ENCODE data around the gene GRIN3B. TPM values are rescaled to one million over a fixed set of nuclear protein-coding genes. Genes with fewer than 3 reads are reported as not detected.

Gene GRIN3B
- polyA plus RNA-seq, 1 of the 3 experiments (the other 2 are of a cell fraction), result 1.5 TPM

GRCh38 chr19:1049800-1050199, 49.6 kb downstream of the GRIN3B start:
- Histone ChIP-seq H3K9ac (no peak overlapping the region), H3K4me1 (ENCODE audit: control insufficient read depth in 1 of 2, insufficient read depth in 2 of 2, low read depth in 1 of 2, low read length in 1 of 2) (no peaks in the 10 kb centered on the region), H3K9me2 (no peaks in the 10 kb centered on the region), H3K4me3 (ENCODE audit: low read depth in 2 of 2, low read length in 1 of 2) (no peak overlapping the region), H3K36me3 (replicated peaks in 1 of 2; ENCODE audit: control insufficient read depth in 1 of 2, insufficient read depth in 2 of 2, low read length in 1 of 2) (no peaks in the 10 kb centered on the region), H3K27me3 (ENCODE audit: insufficient read depth) (no peaks in the 10 kb centered on the region), H3K79me2 (ENCODE audit: insufficient read depth) (no peaks in the 10 kb centered on the region), H3F3A (replicated peaks; ENCODE audit: insufficient read depth) (peaks cover 4% of the 10 kb centered on the region), H3K4me2 (no peak overlapping the region), H4K20me1 (ENCODE audit: insufficient read depth) (no peaks in the 10 kb centered on the region), H3K27ac (ENCODE audit: low read depth in 2 of 2, low read length in 1 of 2) (no peak overlapping the region), H3K9me3 (no peaks in the 10 kb centered on the region), H2AFZ (ENCODE audit: low read depth) (no peak overlapping the region)
- ChIA-PET CTCF (interaction anchor here (1.3 kb wide), 1 partner anchor 15 kb away, joined by 3 read pairs; no protein-coding TSS in a partner anchor), POLR2A (no interaction called here)
- 61% methylated on average over 11 of the region's 11 CpGs for WGBS (ENCODE audit: low lambda C conversion rate)
- no peak for DNase-seq
- TF ChIP-seq TEAD4 (IDR thresholded peaks at IDR 0.05; ENCODE audit: borderline replicate concordance, insufficient read depth), result no peak
- TF ChIP-seq, protein P1, sequence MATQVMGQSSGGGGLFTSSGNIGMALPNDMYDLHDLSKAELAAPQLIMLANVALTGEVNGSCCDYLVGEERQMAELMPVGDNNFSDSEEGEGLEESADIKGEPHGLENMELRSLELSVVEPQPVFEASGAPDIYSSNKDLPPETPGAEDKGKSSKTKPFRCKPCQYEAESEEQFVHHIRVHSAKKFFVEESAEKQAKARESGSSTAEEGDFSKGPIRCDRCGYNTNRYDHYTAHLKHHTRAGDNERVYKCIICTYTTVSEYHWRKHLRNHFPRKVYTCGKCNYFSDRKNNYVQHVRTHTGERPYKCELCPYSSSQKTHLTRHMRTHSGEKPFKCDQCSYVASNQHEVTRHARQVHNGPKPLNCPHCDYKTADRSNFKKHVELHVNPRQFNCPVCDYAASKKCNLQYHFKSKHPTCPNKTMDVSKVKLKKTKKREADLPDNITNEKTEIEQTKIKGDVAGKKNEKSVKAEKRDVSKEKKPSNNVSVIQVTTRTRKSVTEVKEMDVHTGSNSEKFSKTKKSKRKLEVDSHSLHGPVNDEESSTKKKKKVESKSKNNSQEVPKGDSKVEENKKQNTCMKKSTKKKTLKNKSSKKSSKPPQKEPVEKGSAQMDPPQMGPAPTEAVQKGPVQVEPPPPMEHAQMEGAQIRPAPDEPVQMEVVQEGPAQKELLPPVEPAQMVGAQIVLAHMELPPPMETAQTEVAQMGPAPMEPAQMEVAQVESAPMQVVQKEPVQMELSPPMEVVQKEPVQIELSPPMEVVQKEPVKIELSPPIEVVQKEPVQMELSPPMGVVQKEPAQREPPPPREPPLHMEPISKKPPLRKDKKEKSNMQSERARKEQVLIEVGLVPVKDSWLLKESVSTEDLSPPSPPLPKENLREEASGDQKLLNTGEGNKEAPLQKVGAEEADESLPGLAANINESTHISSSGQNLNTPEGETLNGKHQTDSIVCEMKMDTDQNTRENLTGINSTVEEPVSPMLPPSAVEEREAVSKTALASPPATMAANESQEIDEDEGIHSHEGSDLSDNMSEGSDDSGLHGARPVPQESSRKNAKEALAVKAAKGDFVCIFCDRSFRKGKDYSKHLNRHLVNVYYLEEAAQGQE (IDR thresholded peaks at IDR 0.05; ENCODE audit: low read depth, low read length), result no peak
- no peak for TF ChIP-seq FOSL2 (IDR thresholded peaks at IDR 0.05; ENCODE audit: borderline replicate concordance, low read depth)
- no peak for TF ChIP-seq CHD2 (IDR thresholded peaks at IDR 0.05; ENCODE audit: low read length, partially characterized antibody)
- no peak for TF ChIP-seq ZBTB33 (IDR thresholded peaks at IDR 0.05; ENCODE audit: borderline replicate concordance, low read depth)
- no peak for TF ChIP-seq RFX5 (IDR thresholded peaks at IDR 0.05; ENCODE audit: low read length)
- TF ChIP-seq, protein P2, sequence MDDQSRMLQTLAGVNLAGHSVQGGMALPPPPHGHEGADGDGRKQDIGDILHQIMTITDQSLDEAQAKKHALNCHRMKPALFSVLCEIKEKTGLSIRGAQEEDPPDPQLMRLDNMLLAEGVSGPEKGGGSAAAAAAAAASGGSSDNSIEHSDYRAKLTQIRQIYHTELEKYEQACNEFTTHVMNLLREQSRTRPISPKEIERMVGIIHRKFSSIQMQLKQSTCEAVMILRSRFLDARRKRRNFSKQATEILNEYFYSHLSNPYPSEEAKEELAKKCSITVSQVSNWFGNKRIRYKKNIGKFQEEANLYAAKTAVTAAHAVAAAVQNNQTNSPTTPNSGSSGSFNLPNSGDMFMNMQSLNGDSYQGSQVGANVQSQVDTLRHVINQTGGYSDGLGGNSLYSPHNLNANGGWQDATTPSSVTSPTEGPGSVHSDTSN (IDR thresholded peaks at IDR 0.05), result no peak
- no peak for TF ChIP-seq JUND (IDR thresholded peaks at IDR 0.05)
- no peak for TF ChIP-seq USF1 (IDR thresholded peaks at IDR 0.05; ENCODE audit: borderline replicate concordance, low read depth)
- no peak for TF ChIP-seq GABPA (IDR thresholded peaks at IDR 0.05; ENCODE audit: low read depth)
- no peak for TF ChIP-seq POLR2AphosphoS5 (IDR thresholded peaks at IDR 0.05; ENCODE audit: low read depth, low read length)
- TF ChIP-seq TCF12 (IDR thresholded peaks at IDR 0.05), result no peak
- TF ChIP-seq IRF3 (IDR thresholded peaks at IDR 0.05; ENCODE audit: low read depth, low read length), result no peak
- TF ChIP-seq FOXJ3 (CRISPR knock-in tag; IDR thresholded peaks at IDR 0.05), result no peak
- TF ChIP-seq EZH2phosphoT487 (IDR thresholded peaks at IDR 0.05; ENCODE audit: borderline replicate concordance, low read depth), result no peak
- TF ChIP-seq YY1 (IDR thresholded peaks at IDR 0.05; ENCODE audit: low read depth), result no peak
- TF ChIP-seq NFIC (IDR thresholded peaks at IDR 0.05; ENCODE audit: borderline replicate concordance), result no peak
